Measurements from ENCODE around the gene SMAD1. TPM values are rescaled to one million over a fixed set of nuclear protein-coding genes. Genes with fewer than 3 reads are reported as not detected.

Gene SMAD1
- total RNA-seq (2021), result 21.1 and 24.8 TPM in 2 replicates
- long read RNA-seq, partial matches to known transcripts, result 0 of 13 reads
- long read RNA-seq, other reads (novel, unspliced or antisense), result 9 of 13 reads

GRCh38 chr4:145481164-145481941 is at the start of gene SMAD1:
Gene SMAD1 (plus strand): TSS chr4:145481853. CDS start chr4:145514614, 32,761 bp downstream.
- Mint-ChIP-seq H3K4me1 (peaks cover 7 to 8% of the 10 kb centered on the region in 2 experiments), H3K27me3 (ENCODE audit: low read depth) (peaks cover 8% of the 10 kb centered on the region), H3K36me3 (ENCODE audit: insufficient read depth in 1 of 3, low read depth in 3 of 3) (peaks cover 0 to 7% (median 3%) of the 10 kb centered on the region in 3 experiments; a peak in 3 of 7 replicates), H3K4me3 (peak within 1 kb of the TSS in 1 of 2 experiments; percentile 89; a peak in 3 of 5 replicates), H3K9me3 (peaks cover 6% of the 10 kb centered on the region in 2 experiments; a peak in 3 of 5 replicates), H3K27ac (peak within 1 kb of the TSS; percentile 20 to 85 (median 68); a peak in 3 of 7 replicates)
- Histone ChIP-seq H4K91ac (ENCODE audit: insufficient read length, low read depth, low read length) (no peak within 1 kb of the TSS), H3K79me1 (ENCODE audit: insufficient read depth, low read depth, low read length, poor library complexity, severe bottlenecking) (no peaks in the 10 kb centered on the region), H3K18ac (ENCODE audit: insufficient read length, low read depth, low read length) (peak within 1 kb of the TSS; percentile 92), H3K27ac (ENCODE audit: insufficient read length, low read depth, low read length) (no peak within 1 kb of the TSS), H3K4me1 (ENCODE audit: insufficient read depth, low read length) (no peaks in the 10 kb centered on the region), H3T11ph (ENCODE audit: low read length) (no peak within 1 kb of the TSS), H3K79me2 (ENCODE audit: insufficient read depth, low read length) (peaks cover 7% of the 10 kb centered on the region; the same call in 1 of the 2 replicates), H4K20me1 (ENCODE audit: control insufficient read depth, insufficient read depth, insufficient read length) (no peaks in the 10 kb centered on the region), H4K8ac (replicated peaks; ENCODE audit: insufficient read length, low read depth, low read length) (no peak within 1 kb of the TSS), H3K27me3 (ENCODE audit: insufficient read depth, low read length) (no peaks in the 10 kb centered on the region), H4K5ac (ENCODE audit: insufficient read length, low read depth, low read length) (no peak within 1 kb of the TSS), H3K23me2 (ENCODE audit: insufficient read length, low read depth, low read length, poor library complexity, severe bottlenecking) (peaks cover 13% of the 10 kb centered on the region), H2AFZ (ENCODE audit: low read length) (peak within 1 kb of the TSS; percentile 85), H2BK15ac (ENCODE audit: low read depth, low read length) (no peak within 1 kb of the TSS; the same call in 1 of the 2 replicates), H3K9ac (ENCODE audit: extremely low read depth, insufficient read length, low read length) (peak within 1 kb of the TSS; percentile 89), H3K56ac (ENCODE audit: insufficient read length, low read depth, low read length) (no peak within 1 kb of the TSS), H3K14ac (ENCODE audit: insufficient read depth, low read length) (peak within 1 kb of the TSS; percentile 91), H2AK5ac (ENCODE audit: insufficient read length, low read length) (no peak within 1 kb of the TSS), H3K4ac (ENCODE audit: low read depth, low read length) (no peak within 1 kb of the TSS; the same call in 1 of the 2 replicates), H3K4me2 (ENCODE audit: insufficient read depth, insufficient read length, low read length) (peak within 1 kb of the TSS; percentile 86), H3K23ac (ENCODE audit: insufficient read length, low read depth, low read length) (no peak within 1 kb of the TSS), H3K9me3 (ENCODE audit: control insufficient read depth, low read depth, low read length) (no peaks in the 10 kb centered on the region), H2BK12ac (ENCODE audit: insufficient read length, low read depth, low read length) (no peak within 1 kb of the TSS), H2BK20ac (ENCODE audit: low read depth, low read length, poor library complexity, severe bottlenecking) (no peak within 1 kb of the TSS), H2BK120ac (ENCODE audit: low read depth, low read length, poor library complexity, severe bottlenecking) (no peak within 1 kb of the TSS), H2BK5ac (ENCODE audit: insufficient read length, low read length) (no peak within 1 kb of the TSS)
- no peak for TF ChIP-seq CTCF (conservative IDR thresholded peaks at IDR 0.05)
- no CpG with 5 or more reads among the region's 65 CpGs for WGBS (ENCODE audit: extremely low coverage, insufficient read length, low lambda C conversion rate)
- DNase-seq, result peak; percentile 69
